GF-D8 (cell line): ENCODE results near the gene ZCCHC7.

Experiments used
- DNase-seq: peaks from one replicate; lab custom pipeline; 2025; lab: John Stamatoyannopoulos, UW

Gene ZCCHC7

GRCh38 chr9:37405764-37406380 is 285.5 kb downstream of the ZCCHC7 start:
- no peak for DNase-seq

- DNase-seq = no peak
These were observed 286.4 kb downstream of the ZCCHC7 start for GRCh38 chr9:37406603-37407401.

GRCh38 chr9:37407468-37407867 is 287.1 kb downstream of the ZCCHC7 start:
- DNase-seq = peak; percentile 16
